GM23248 (cell line): ENCODE data around the gene DCAF5. TPM values are rescaled to one million over a fixed set of nuclear protein-coding genes. Genes with fewer than 3 reads are reported as not detected.

Source experiments
- DNase-seq: peaks from one replicate; pipeline ENCODE4 v3.0.0-alpha.2; 2015
- H2AFZ ChIP-seq: fragments of 200-600 bp; sonication (generic); 2 replicates; pipeline ENCODE4 v1.6.1; 2016; ENCODE audit warnings: antibody characterized with exemption
- H3F3A ChIP-seq: fragments of 200-600 bp; sonication (generic); 2 replicates; pipeline ENCODE4 v1.6.1; 2016; ENCODE audit warnings: mild to moderate bottlenecking, antibody characterized with exemption, mixed run types; ENCODE audit not compliant: insufficient read depth
- H3K27ac ChIP-seq: fragments of 200-600 bp; sonication (generic); 2 replicates; pipeline ENCODE4 v1.5.1; 2016; ENCODE audit warnings: mild to moderate bottlenecking
- H3K27me3 ChIP-seq: fragments of 200-600 bp; sonication (generic); replicated peaks from 2 replicates; pipeline ENCODE4 v1.6.1; 2016; ENCODE audit warnings: mild to moderate bottlenecking; ENCODE audit not compliant: insufficient read depth
- H3K36me3 ChIP-seq: fragments of 200-600 bp; sonication (generic); 2 replicates; pipeline ENCODE4 v1.6.1; 2016; ENCODE audit warnings: low read depth, mild to moderate bottlenecking
- H3K4me1 ChIP-seq: fragments of 200-600 bp; sonication (generic); 2 replicates; pipeline ENCODE4 v1.6.1; 2016; ENCODE audit warnings: mild to moderate bottlenecking; ENCODE audit not compliant: insufficient read depth
- H3K4me2 ChIP-seq: fragments of 200-600 bp; sonication (generic); one replicate; pipeline ENCODE4 v1.6.1; 2016; ENCODE audit warnings: mild to moderate bottlenecking; ENCODE audit not compliant: unreplicated experiment
- H3K4me3 ChIP-seq: fragments of 200-600 bp; sonication (generic); 2 replicates; pipeline ENCODE4 v1.5.1; 2016; ENCODE audit warnings: mild to moderate bottlenecking
- H3K79me2 ChIP-seq: fragments of 200-600 bp; sonication (generic); 2 replicates; pipeline ENCODE4 v1.6.1; 2016; ENCODE audit warnings: mild to moderate bottlenecking; ENCODE audit not compliant: insufficient read depth
- H3K9ac ChIP-seq: fragments of 200-600 bp; sonication (generic); 2 replicates; pipeline ENCODE4 v1.6.1; 2016; ENCODE audit warnings: mild to moderate bottlenecking
- H3K9me2 ChIP-seq: fragments of 200-600 bp; sonication (generic); 2 replicates; pipeline ENCODE4 v1.6.1; 2016; ENCODE audit warnings: mixed run types, mild to moderate bottlenecking, moderate library complexity; ENCODE audit not compliant: insufficient read depth
- H3K9me3 ChIP-seq: fragments of 200-600 bp; sonication (generic); one replicate; pipeline ENCODE4 v1.6.1; 2017; ENCODE audit warnings: low read depth
- H4K20me1 ChIP-seq: fragments of 200-600 bp; sonication (generic); 2 replicates; pipeline ENCODE4 v1.6.0; 2016; ENCODE audit not compliant: insufficient read depth
- EZH2 ChIP-seq: fragments of 200-600 bp; sonication (generic); IDR thresholded peaks from 2 replicates; pipeline ENCODE4 v1.6.1; 2018; ENCODE audit warnings: antibody characterized with exemption, mild to moderate bottlenecking; ENCODE audit not compliant: insufficient read depth, poor library complexity, severe bottlenecking
- EZH2phosphoT487 ChIP-seq: fragments of 200-600 bp; sonication (generic); IDR thresholded peaks from 2 replicates; pipeline ENCODE4 v1.6.1; 2018; ENCODE audit warnings: antibody characterized with exemption, moderate library complexity, mild to moderate bottlenecking, low read depth; ENCODE audit not compliant: insufficient read depth
- WGBS, 2 experiments: methylation state at CpG; one replicate each; pipeline ENCODE4 v1.1.6; 2015 to 2017; ENCODE audit warnings: low lambda C conversion rate in 2 of 2, low coverage in 1 of 2; ENCODE audit errors: missing lambda C conversion rate in 2 of 2; 5-methylcytosine and 5-hydroxymethylcytosine counted together
- in situ Hi-C: fragments of 300-500 bp; cut with MboI; formaldehyde crosslinking; loops from 2 replicates; pipeline ENCODE4 v1.15.0; 2020
- polyA plus RNA-seq: library from polyadenylated mRNA; unstranded; fragments of >200 nt; fragmentation: Nextera tagmentation; extraction: Ambion mirVana; gene quantifications from 2 replicates; pipeline ENCODE4 v1.2.1, GENCODE V29; 2016
- total RNA-seq: library from RNA; depleted of rRNA; stranded (reverse); fragments of >200 nt; shearing (Covaris generic); gene quantifications from 2 replicates; pipeline ENCODE4 v1.2.3, GENCODE V29; 2014

The DCAF5 gene
- total and polyA plus RNA-seq, 2 experiments from 2014 or later, result 24.5 to 26.4 TPM

DNA sequence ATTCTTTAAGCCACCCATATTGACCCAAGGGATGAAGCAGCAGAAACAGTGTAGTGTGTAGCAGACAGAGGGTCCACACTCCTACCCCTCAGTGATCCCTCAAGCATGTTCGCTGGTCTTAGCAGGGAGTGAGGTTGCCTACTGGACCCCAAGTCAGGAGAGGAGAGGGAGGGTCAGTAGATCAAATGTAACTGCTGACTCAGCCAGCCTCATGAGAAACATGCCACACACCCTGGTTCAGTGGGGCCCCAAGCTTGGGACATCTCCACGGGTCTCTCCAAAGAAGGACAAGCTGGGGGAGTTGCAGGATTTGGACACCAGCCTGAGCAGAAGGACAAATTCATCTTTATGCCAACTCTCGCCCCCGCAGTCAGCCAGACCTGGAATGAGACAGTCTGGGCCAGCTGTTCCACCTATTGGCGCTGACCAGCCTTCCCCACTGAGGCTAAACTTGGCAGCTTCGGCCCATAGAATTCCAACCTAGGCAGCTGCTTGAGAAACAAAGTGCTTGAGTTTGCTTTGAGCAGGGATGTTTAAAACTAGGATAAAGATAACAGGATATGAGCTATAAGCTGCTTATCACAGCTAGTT, 107.9 kb downstream of the DCAF5 start:
- no peaks in the 10 kb centered on the region for H3K9me2 ChIP-seq
- 87 to 92% methylated on average over 6 of the region's 6 CpGs for WGBS, 2 experiments
- H2AFZ ChIP-seq, result no peak overlapping the region
- no peaks in the 10 kb centered on the region for H3K36me3 ChIP-seq
- peak; percentile 52 for DNase-seq
- H3K79me2 ChIP-seq, result no peaks in the 10 kb centered on the region
- in situ Hi-C loops, result no loop called here
- peaks cover 48% of the 10 kb centered on the region for H3K4me1 ChIP-seq
- H3K9me3 ChIP-seq, result no peaks in the 10 kb centered on the region
- no peak overlapping the region for H3K4me2 ChIP-seq
- no peak for TF ChIP-seq EZH2
- no peak for TF ChIP-seq EZH2phosphoT487
- no peaks in the 10 kb centered on the region for H4K20me1 ChIP-seq
- H3F3A ChIP-seq, result peaks cover 18% of the 10 kb centered on the region
- peak overlapping the region; percentile 58 for H3K27ac ChIP-seq
- H3K9ac ChIP-seq, result no peak overlapping the region
- H3K27me3 ChIP-seq, result no peaks in the 10 kb centered on the region
- H3K4me3 ChIP-seq, result no peak overlapping the region

DNA sequence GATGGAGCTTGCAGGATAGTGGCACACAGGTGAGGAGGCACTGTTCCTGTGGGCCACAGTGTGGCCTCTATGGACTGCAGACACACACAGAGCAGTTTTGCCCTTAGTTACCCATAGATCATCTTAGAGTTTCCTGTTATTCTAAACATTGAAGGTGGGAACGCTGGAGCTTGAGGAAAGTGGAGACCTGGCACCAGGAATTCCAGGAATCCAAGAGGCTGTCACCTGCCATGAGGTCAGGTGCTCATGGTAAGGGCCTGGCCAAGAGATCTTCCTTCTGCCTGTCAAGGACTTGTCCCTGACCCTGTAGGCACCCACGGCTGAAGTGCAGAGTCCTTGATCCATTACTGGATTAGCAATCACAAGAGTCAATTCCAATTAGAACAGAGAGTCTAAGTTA, 108.6 kb downstream of the DCAF5 start:
- no peak overlapping the region for H3K9ac ChIP-seq
- H3K27me3 ChIP-seq, result no peaks in the 10 kb centered on the region

DNA sequence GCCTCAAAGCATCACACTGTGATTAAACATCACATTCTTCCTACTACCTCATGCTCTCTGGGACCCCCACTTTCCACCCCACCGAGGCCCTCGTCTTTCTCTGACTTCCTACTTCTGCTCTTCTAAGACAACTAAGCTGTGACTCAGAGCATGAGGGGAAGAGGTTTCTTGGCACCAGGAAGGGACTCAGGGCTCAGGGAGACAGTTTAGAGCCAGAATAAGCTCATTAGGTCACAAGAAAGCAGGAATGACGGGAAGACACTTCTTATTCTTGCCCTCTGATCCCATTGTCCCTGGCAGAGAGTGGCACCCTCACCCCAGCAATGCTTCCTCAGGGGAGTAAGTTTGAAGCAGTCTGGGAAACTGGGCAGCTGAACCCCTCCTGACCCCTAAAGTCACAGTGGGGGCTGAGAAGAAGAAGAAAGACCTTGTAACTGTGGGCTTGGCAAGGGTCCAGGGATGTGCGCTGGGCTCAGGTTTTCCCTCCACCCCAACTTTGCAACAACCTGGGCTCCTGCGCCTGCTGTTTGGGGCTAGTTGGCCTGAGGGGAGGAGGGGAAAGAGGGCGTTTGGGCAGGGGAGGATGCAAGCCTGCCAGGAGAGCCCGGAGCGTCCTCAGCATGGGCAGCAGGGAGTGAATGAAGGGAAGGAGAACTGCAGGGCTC, 109.2 kb downstream of the DCAF5 start:
- no peaks in the 10 kb centered on the region for H3K27me3 ChIP-seq
- no peak overlapping the region for H3K9ac ChIP-seq
- H3F3A ChIP-seq, result peaks cover 25% of the 10 kb centered on the region
- 55 to 56% methylated on average over 7 to 8 of the region's 8 CpGs for WGBS, 2 experiments
- peak; percentile 85 for DNase-seq
- no peak overlapping the region for H3K4me3 ChIP-seq
- H3K4me2 ChIP-seq, result peak overlapping the region; percentile 11
- H3K4me1 ChIP-seq, result peaks cover 49% of the 10 kb centered on the region
- in situ Hi-C loops, result no loop called here
- peak overlapping the region; percentile 20; the same call in 1 of the 2 replicates for H3K27ac ChIP-seq
- no peaks in the 10 kb centered on the region for H3K79me2 ChIP-seq
- H3K9me2 ChIP-seq, result no peaks in the 10 kb centered on the region
- H4K20me1 ChIP-seq, result no peaks in the 10 kb centered on the region
- no peaks in the 10 kb centered on the region for H3K36me3 ChIP-seq
- no peak for TF ChIP-seq EZH2phosphoT487
- TF ChIP-seq EZH2, result no peak
- no peak overlapping the region for H2AFZ ChIP-seq
- no peaks in the 10 kb centered on the region for H3K9me3 ChIP-seq

More for the DNA sequence above, 108.6 kb downstream of the DCAF5 start:
- Histone ChIP-seq H3K9me3 (no peaks in the 10 kb centered on the region), H3F3A (peaks cover 19% of the 10 kb centered on the region), H3K36me3 (no peaks in the 10 kb centered on the region), H3K4me1 (peaks cover 45% of the 10 kb centered on the region), H4K20me1 (no peaks in the 10 kb centered on the region), H3K27ac (no peak overlapping the region), H3K4me3 (no peak overlapping the region), H3K9me2 (no peaks in the 10 kb centered on the region), H2AFZ (no peak overlapping the region), H3K79me2 (no peaks in the 10 kb centered on the region), H3K4me2 (no peak overlapping the region)
- 100% methylated on average over 2 of the region's 2 CpGs for WGBS, 2 experiments
- DNase-seq, result no peak
- in situ Hi-C loops, result no loop called here
- no peak for TF ChIP-seq EZH2phosphoT487
- TF ChIP-seq EZH2, result no peak

DNA sequence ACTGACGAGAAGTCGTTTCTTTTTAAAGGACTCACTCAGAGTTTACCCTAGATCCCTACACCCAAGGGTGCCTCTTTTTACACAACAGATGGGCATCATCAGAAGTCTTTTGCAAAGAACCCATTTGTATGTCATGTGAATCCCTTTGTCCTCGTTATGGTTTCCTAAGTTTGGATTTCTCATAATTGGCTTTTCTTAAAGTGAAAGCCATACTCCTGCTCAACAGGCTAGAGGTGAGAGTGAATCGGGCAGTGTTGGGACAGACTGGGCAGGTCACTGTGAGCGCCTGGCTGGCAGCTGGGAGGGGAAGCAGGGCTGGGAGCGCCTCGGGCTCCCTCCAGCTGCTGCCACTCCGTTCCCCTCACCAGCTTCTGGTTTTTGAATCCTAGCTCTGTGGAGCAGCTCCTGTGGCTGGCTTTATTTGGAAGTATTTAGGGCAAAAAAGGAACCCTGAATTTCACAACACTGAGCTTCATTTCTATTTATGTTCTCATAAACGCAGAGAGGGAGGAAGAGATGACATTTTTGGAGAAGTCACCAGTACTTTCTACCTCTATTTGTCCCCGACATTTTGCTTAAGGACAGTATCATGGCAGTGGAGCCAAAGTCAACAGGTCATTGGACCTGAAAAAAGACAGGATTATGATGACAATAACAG, 110.0 kb downstream of the DCAF5 start:
- Histone ChIP-seq H4K20me1 (no peaks in the 10 kb centered on the region), H3K4me2 (no peak overlapping the region), H3K9ac (no peak overlapping the region), H3K9me2 (no peaks in the 10 kb centered on the region), H3K36me3 (no peaks in the 10 kb centered on the region), H3K9me3 (no peaks in the 10 kb centered on the region), H2AFZ (no peak overlapping the region), H3F3A (peaks cover 33% of the 10 kb centered on the region), H3K4me1 (peaks cover 57% of the 10 kb centered on the region), H3K4me3 (no peak overlapping the region), H3K27me3 (no peaks in the 10 kb centered on the region), H3K79me2 (no peaks in the 10 kb centered on the region), H3K27ac (no peak overlapping the region)
- no peak for DNase-seq
- TF ChIP-seq EZH2phosphoT487 (no peak), EZH2 (no peak)
- in situ Hi-C loops, result no loop called here
- 64 to 71% methylated on average over 9 to 10 of the region's 10 CpGs for WGBS, 2 experiments
